OCI-LY7 (cell line): ENCODE data around the gene KLC3. TPM values are rescaled to one million over a fixed set of nuclear protein-coding genes. Genes with fewer than 3 reads are reported as not detected.

Source experiments
- BruUV-seq: library from RNA; stranded (reverse); fragments of 400-500 nt; replicated peaks from 2 replicates; lab custom pipeline; 2021; lab: Mats Ljungman, UMichigan
- CTCF ChIA-PET: fragments of 300-600 bp; sonication (Branson Sonifier 250); formaldehyde crosslinking; loops from one replicate; lab custom pipeline; 2022; ENCODE audit warnings: antibody characterized with exemption; ENCODE audit not compliant: unreplicated experiment; lab: Charles Lee
- POLR2A ChIA-PET: fragments of 300-600 bp; sonication (Branson Sonifier 250); formaldehyde crosslinking; loops from one replicate; lab custom pipeline; 2022; ENCODE audit warnings: antibody characterized with exemption; lab: Charles Lee
- DNase-seq: peaks from one replicate; pipeline ENCODE4 v3.0.0-alpha.2; 2015; ENCODE audit warnings: low spot score
- H2AFZ ChIP-seq: fragments of 200-600 bp; sonication (generic), shearing (Covaris generic); 2 replicates; pipeline ENCODE4 v1.6.1; 2014; ENCODE audit warnings: mild to moderate bottlenecking, antibody characterized with exemption, low read length, moderate library complexity
- H3K27ac ChIP-seq: fragments of 200-600 bp; sonication (generic); 2 replicates; pipeline ENCODE4 v1.5.1; 2014; ENCODE audit warnings: mixed run types, low read depth, mild to moderate bottlenecking, moderate library complexity, low read length, inconsistent platforms; ENCODE audit not compliant: poor library complexity, severe bottlenecking
- H3K36me3 ChIP-seq: fragments of 200-600 bp; sonication (generic); 2 replicates; pipeline ENCODE4 v1.6.1; 2014; ENCODE audit warnings: mild to moderate bottlenecking, antibody characterized with exemption, low read length, moderate library complexity, mixed read lengths; ENCODE audit not compliant: insufficient read depth
- H3K4me1 ChIP-seq: fragments of 200-600 bp; sonication (generic); 2 replicates; pipeline ENCODE4 v1.5.1; 2014; ENCODE audit warnings: mild to moderate bottlenecking, low read length; ENCODE audit not compliant: insufficient read depth, poor library complexity, severe bottlenecking
- H3K4me2 ChIP-seq: fragments of 200-600 bp; sonication (generic); 2 replicates; pipeline ENCODE4 v1.6.1; 2014; ENCODE audit warnings: mild to moderate bottlenecking, low read length
- H3K4me3 ChIP-seq: fragments of 200-600 bp; sonication (generic); 2 replicates; pipeline ENCODE4 v1.5.1; 2014; ENCODE audit warnings: mild to moderate bottlenecking, low read depth, low read length; ENCODE audit not compliant: poor library complexity, severe bottlenecking
- H3K79me2 ChIP-seq: fragments of 200-600 bp; sonication (generic); 2 replicates; pipeline ENCODE4 v1.6.1; 2016; ENCODE audit warnings: low read depth, mild to moderate bottlenecking, low read length, moderate library complexity, mixed read lengths; ENCODE audit not compliant: insufficient read depth
- H3K9me2 ChIP-seq: fragments of 200-600 bp; sonication (generic); 2 replicates; pipeline ENCODE4 v1.6.1; 2016; ENCODE audit warnings: mild to moderate bottlenecking, low read length, mixed read lengths; ENCODE audit not compliant: insufficient read depth
- H3K9me3 ChIP-seq: fragments of 200-600 bp; sonication (generic); 2 replicates; pipeline ENCODE4 v1.6.1; 2014; ENCODE audit warnings: mild to moderate bottlenecking, mixed run types, low read length, mixed read lengths
- H4K20me1 ChIP-seq: fragments of 200-600 bp; sonication (generic); 2 replicates; pipeline ENCODE4 v1.6.1; 2014; ENCODE audit warnings: mild to moderate bottlenecking, antibody characterized with exemption, low read length, moderate library complexity, mixed read lengths; ENCODE audit not compliant: insufficient read depth
- CTCF ChIP-seq: fragments of 200-600 bp; sonication (generic); conservative IDR thresholded peaks from 2 replicates; pipeline ENCODE4 v1.5.1; 2014; ENCODE audit warnings: mild to moderate bottlenecking, antibody characterized with exemption, low read length, moderate library complexity, mixed read lengths
- EZH2phosphoT487 ChIP-seq: fragments of 200-600 bp; sonication (generic); IDR thresholded peaks from 2 replicates; pipeline ENCODE4 v1.6.1; 2018; ENCODE audit warnings: low read depth, borderline replicate concordance, mild to moderate bottlenecking, mixed run types, antibody characterized with exemption, low read length, moderate library complexity, mixed read lengths
- intact Hi-C: fragments of 100-400 bp; cut with micrococcal nuclease; formaldehyde crosslinking; loops from one replicate; pipeline ENCODE4 v1.10.0; 2022; ENCODE audit not compliant: unreplicated experiment
- total RNA-seq, 2 experiments: library from RNA; depleted of rRNA in 1 of 2; stranded (reverse); fragments of >200 nt in 1 of 2; shearing (Covaris generic) in 1 of 2; gene quantifications; 2 replicates each; pipeline ENCODE4 v1.2.3, GENCODE V29; 2014 to 2022

Gene KLC3
- total RNA-seq, 2 experiments from 2014 or later: not detected

GRCh38 chr19:45302416-45302815, 38.1 kb upstream of the KLC3 start:
- intact Hi-C loops: no loop called here
- no peak overlapping the region for H3K4me2 ChIP-seq
- DNase-seq: no peak
- no peak overlapping the region for H3K27ac ChIP-seq
- no peak overlapping the region for H3K4me3 ChIP-seq
- no peaks in the 10 kb centered on the region for H3K9me3 ChIP-seq
- no peaks in the 10 kb centered on the region for H3K9me2 ChIP-seq
- ChIA-PET POLR2A (no interaction called here), CTCF (no interaction called here)
- no TSS peak for BruUV-seq
- H2AFZ ChIP-seq: no peak overlapping the region
- H3K36me3 ChIP-seq: peaks cover 6% of the 10 kb centered on the region; the same call in 1 of the 2 replicates
- TF ChIP-seq EZH2phosphoT487 (no peak), CTCF (no peak)
- H4K20me1 ChIP-seq: no peaks in the 10 kb centered on the region
- peaks cover 4% of the 10 kb centered on the region for H3K4me1 ChIP-seq
- H3K79me2 ChIP-seq: no peaks in the 10 kb centered on the region

GRCh38 chr19:45303269-45304060, 37.1 kb upstream of the KLC3 start:
- peaks cover 6% of the 10 kb centered on the region; the same call in 1 of the 2 replicates for H3K36me3 ChIP-seq
- no peak overlapping the region for H3K4me2 ChIP-seq
- no peak for TF ChIP-seq CTCF
- TF ChIP-seq EZH2phosphoT487: no peak
- H3K4me1 ChIP-seq: peaks cover 5% of the 10 kb centered on the region
- BruUV-seq: TSS peak; percentile 48
- no peaks in the 10 kb centered on the region for H4K20me1 ChIP-seq
- no peaks in the 10 kb centered on the region for H3K9me2 ChIP-seq
- no peaks in the 10 kb centered on the region for H3K9me3 ChIP-seq
- intact Hi-C loops: no loop called here
- no peak overlapping the region for H3K4me3 ChIP-seq
- POLR2A ChIA-PET: interaction anchor here (1.1 kb wide), 1 partner anchor 18 kb away, joined by 3 read pairs; no protein-coding TSS in a partner anchor
- no peak overlapping the region for H2AFZ ChIP-seq
- H3K79me2 ChIP-seq: no peaks in the 10 kb centered on the region
- no peak for DNase-seq
- CTCF ChIA-PET: no interaction called here
- H3K27ac ChIP-seq: no peak overlapping the region
